Neural cell (in vitro differentiated cells): Measurements from ENCODE around the gene SUSD5.

Source experiments
- EZH2 ChIP-seq: fragments of 200-600, 300-800 bp; shearing (Covaris generic), sonication (generic); IDR thresholded peaks from 2 replicates; pipeline ENCODE4 v1.6.1; 2014; ENCODE audit warnings: antibody characterized with exemption, low read length, borderline replicate concordance, mild to moderate bottlenecking; ENCODE audit not compliant: insufficient read depth, poor library complexity, severe bottlenecking
- POLR2AphosphoS5 ChIP-seq: IDR thresholded peaks from 2 replicates; pipeline ENCODE4 v1.6.1; 2012
- SMC3 ChIP-seq: fragments of 450-650 bp; conservative IDR thresholded peaks from 2 replicates; pipeline ENCODE4 v1.6.1; 2014; ENCODE audit warnings: antibody characterized with exemption, mild to moderate bottlenecking, moderate library complexity; ENCODE audit not compliant: poor library complexity
- TAF1 ChIP-seq: IDR thresholded peaks from 2 replicates; pipeline ENCODE4 v1.6.1; 2012; ENCODE audit warnings: low read depth
- TF ChIP-seq, protein P1 (sequence below): fragments of 450-650 bp; IDR thresholded peaks from 2 replicates; pipeline ENCODE4 v1.5.1; 2014; ENCODE audit warnings: antibody characterized with exemption, mild to moderate bottlenecking, moderate library complexity; ENCODE audit not compliant: poor library complexity, severe bottlenecking
- TF ChIP-seq, protein P2 (sequence below): IDR thresholded peaks from 2 replicates; pipeline ENCODE4 v1.6.1; 2012; ENCODE audit warnings: borderline replicate concordance

DNA sequence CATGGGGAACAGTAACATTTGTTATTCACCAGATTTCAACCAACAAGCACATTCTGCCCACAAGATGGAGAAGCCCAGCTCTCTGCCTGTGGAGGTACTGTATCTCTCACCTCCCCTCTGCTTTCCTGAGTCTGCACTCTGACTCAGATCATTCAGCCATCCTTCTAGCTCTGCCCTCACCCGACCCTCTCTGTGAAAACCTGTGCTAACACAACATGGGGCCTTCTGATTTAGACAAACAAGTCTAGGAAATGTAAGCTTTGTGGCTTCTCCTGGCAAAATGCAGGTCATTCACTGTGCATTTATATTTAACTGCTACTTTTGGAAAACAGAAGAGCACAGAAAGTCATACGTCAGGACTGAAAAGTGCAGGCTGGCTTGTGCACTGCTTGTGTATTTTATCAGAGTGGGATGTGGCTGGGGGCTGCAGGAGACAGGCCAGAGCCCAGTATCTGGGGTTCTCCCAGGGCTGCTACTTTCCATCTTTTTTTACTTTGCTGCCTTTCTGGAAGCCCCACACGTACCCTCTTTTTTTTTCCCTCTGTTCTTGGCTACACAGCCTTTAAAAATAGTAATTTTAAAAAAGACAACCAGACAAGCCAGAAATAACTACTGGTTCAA lies 50.8 kb downstream of the SUSD5 start:
- TF ChIP-seq, protein P1, sequence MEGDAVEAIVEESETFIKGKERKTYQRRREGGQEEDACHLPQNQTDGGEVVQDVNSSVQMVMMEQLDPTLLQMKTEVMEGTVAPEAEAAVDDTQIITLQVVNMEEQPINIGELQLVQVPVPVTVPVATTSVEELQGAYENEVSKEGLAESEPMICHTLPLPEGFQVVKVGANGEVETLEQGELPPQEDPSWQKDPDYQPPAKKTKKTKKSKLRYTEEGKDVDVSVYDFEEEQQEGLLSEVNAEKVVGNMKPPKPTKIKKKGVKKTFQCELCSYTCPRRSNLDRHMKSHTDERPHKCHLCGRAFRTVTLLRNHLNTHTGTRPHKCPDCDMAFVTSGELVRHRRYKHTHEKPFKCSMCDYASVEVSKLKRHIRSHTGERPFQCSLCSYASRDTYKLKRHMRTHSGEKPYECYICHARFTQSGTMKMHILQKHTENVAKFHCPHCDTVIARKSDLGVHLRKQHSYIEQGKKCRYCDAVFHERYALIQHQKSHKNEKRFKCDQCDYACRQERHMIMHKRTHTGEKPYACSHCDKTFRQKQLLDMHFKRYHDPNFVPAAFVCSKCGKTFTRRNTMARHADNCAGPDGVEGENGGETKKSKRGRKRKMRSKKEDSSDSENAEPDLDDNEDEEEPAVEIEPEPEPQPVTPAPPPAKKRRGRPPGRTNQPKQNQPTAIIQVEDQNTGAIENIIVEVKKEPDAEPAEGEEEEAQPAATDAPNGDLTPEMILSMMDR: no peak
- TF ChIP-seq POLR2AphosphoS5 (no peak), TAF1 (no peak), EZH2 (no peak), SMC3 (no peak)
- TF ChIP-seq, protein P2, sequence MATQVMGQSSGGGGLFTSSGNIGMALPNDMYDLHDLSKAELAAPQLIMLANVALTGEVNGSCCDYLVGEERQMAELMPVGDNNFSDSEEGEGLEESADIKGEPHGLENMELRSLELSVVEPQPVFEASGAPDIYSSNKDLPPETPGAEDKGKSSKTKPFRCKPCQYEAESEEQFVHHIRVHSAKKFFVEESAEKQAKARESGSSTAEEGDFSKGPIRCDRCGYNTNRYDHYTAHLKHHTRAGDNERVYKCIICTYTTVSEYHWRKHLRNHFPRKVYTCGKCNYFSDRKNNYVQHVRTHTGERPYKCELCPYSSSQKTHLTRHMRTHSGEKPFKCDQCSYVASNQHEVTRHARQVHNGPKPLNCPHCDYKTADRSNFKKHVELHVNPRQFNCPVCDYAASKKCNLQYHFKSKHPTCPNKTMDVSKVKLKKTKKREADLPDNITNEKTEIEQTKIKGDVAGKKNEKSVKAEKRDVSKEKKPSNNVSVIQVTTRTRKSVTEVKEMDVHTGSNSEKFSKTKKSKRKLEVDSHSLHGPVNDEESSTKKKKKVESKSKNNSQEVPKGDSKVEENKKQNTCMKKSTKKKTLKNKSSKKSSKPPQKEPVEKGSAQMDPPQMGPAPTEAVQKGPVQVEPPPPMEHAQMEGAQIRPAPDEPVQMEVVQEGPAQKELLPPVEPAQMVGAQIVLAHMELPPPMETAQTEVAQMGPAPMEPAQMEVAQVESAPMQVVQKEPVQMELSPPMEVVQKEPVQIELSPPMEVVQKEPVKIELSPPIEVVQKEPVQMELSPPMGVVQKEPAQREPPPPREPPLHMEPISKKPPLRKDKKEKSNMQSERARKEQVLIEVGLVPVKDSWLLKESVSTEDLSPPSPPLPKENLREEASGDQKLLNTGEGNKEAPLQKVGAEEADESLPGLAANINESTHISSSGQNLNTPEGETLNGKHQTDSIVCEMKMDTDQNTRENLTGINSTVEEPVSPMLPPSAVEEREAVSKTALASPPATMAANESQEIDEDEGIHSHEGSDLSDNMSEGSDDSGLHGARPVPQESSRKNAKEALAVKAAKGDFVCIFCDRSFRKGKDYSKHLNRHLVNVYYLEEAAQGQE: no peak
